GM10266 (cell line): Measurements from ENCODE around the gene MGST2.
"Not testable (repeated sequence)": the region's sequence is repeated elsewhere in the genome, so short reads cannot be mapped to it uniquely, and the experiment has no call there.

ENCODE experiments used
- DNase-seq: peaks from one replicate; pipeline ENCODE4 v3.0.0; 2012; ENCODE audit errors: extremely low spot score
- CTCF ChIP-seq: IDR thresholded peaks from 2 replicates; pipeline ENCODE4 v1.5.1; 2012; ENCODE audit warnings: mild to moderate bottlenecking, low read depth; ENCODE audit not compliant: control insufficient read depth, insufficient read depth; ENCODE audit errors: missing control alignments

Gene MGST2

GRCh38 chr4:139692309-139693012 is 26.8 kb downstream of the MGST2 start:
- DNase-seq = no peak
- no peak for TF ChIP-seq CTCF

GRCh38 chr4:139694522-139695107 is 29.0 kb downstream of the MGST2 start:
- DNase-seq = no peak
- TF ChIP-seq CTCF = no peak

GRCh38 chr4:139696491-139696890 is 30.9 kb downstream of the MGST2 start:
- no peak for TF ChIP-seq CTCF
- no peak for DNase-seq

- DNase-seq = not testable (repeated sequence)
Measured at GRCh38 chr4:139698167-139698925, 32.7 kb downstream of the MGST2 start.

- DNase-seq = no peak
- TF ChIP-seq CTCF = no peak
Measured at GRCh38 chr4:139700568-139700967, 34.9 kb downstream of the MGST2 start.

- DNase-seq = no peak
Measured at GRCh38 chr4:139704915-139705485, 39.4 kb downstream of the MGST2 start.

More at GRCh38 chr4:139704915-139705485, 39.4 kb downstream of the MGST2 start:
- TF ChIP-seq CTCF = no peak
